HG03571 (cell line): ENCODE measurements around the gene TEDC1.

ENCODE experiments used
- ATAC-seq: cut with Tn5 transposase; IDR thresholded peaks from one replicate; pipeline ENCODE4 v1.9.1; 2021; ENCODE audit not compliant: unreplicated experiment

TEDC1 gene

GRCh38 chr14:105473033-105473676 is 17.9 kb upstream of the TEDC1 start:
- ATAC-seq, result no peak

- no peak for ATAC-seq
Observed at GRCh38 chr14:105473677-105474482, 17.2 kb upstream of the TEDC1 start.

GRCh38 chr14:105474483-105475268 is 16.4 kb upstream of the TEDC1 start, which contains the start of gene CRIP2:
TSS of gene CRIP2 (plus strand) at chr14:105474821. CDS start at chr14:105474863, 42 bp downstream.
- no peak for ATAC-seq

- ATAC-seq, result no peak
Observed at GRCh38 chr14:105475269-105476096, 15.6 kb upstream of the TEDC1 start.

DNA sequence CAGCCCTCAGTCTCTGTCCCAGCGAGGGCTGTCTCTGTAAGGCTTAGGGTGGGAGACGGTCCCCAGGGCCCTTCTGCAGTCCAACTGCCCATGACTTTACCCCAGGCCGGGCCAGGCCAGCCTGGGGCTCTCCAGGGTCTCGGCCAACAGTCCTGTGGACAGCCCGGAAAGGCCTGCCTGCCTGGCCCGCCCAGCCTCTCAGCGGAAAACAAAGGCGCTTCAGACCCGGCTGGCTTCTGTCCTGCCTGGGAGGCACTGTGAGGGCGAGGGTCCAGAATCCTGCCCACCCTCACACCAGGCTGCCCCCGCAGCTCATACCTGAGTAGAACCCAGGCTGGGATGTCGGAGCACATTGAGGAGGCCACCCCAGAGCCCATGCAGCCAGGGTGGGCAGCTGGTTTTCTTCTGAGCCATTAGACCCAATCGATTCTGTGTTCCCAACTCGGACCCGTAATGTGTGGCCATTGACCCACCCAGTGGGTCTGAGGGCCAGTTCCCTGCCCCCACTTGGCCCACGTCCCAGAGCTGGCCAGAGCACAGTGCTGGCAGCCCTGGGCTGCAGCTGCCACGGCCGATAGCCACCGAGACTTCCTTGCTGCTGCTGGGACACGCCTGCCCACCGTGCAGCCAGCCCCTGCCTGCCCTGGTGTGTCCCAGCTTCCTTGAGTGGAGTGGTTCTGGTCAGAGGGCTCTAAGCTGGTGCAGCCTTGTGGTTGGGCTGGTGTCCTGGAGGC is 14.8 kb upstream of the TEDC1 start:
- no peak for ATAC-seq

DNA sequence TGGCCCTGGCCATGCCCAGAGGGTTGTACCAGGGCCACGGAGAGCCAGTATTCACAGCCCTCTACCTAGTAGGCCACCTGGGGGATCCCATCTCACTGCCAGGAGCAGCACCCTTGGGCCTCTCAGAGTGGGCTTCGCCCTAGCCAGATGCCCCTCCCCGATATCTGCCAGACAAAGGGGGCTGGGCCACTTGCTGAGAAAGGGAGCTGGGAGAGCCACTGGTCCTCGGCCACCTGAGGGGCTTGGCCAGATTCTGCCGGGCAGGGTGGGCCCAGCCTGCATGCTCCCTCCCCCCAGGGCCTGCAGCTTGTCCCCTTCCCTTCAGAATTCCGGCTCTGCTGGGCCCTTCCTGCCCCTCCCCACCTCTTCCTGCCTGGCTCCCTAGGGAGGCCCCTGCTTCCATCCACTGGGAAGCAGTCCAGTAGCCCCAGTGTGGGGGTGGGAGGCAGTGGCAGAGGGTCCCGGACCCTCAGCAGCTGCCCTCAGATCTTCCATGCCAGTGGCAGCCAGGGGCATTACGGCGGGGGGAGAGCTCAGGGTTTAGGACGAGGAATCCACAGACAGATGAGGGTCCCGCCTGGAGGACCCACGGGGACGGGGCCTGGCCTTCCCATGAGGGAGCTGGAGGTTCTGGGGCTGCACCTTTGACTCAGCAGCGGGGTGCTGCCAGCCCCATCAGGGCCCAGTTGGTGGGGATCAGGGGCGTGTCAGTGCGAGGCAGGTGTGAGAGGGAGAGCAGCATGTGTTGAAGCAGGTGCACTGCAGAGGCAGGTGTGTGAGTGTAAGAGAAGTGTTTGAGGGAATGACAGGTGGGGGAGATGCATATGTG is 14.0 kb upstream of the TEDC1 start:
- no peak for ATAC-seq

- no peak for ATAC-seq
Observed at GRCh38 chr14:105477660-105478397, 13.2 kb upstream of the TEDC1 start.

- no peak for ATAC-seq
Observed at GRCh38 chr14:105478398-105479251, 12.4 kb upstream of the TEDC1 start.

DNA sequence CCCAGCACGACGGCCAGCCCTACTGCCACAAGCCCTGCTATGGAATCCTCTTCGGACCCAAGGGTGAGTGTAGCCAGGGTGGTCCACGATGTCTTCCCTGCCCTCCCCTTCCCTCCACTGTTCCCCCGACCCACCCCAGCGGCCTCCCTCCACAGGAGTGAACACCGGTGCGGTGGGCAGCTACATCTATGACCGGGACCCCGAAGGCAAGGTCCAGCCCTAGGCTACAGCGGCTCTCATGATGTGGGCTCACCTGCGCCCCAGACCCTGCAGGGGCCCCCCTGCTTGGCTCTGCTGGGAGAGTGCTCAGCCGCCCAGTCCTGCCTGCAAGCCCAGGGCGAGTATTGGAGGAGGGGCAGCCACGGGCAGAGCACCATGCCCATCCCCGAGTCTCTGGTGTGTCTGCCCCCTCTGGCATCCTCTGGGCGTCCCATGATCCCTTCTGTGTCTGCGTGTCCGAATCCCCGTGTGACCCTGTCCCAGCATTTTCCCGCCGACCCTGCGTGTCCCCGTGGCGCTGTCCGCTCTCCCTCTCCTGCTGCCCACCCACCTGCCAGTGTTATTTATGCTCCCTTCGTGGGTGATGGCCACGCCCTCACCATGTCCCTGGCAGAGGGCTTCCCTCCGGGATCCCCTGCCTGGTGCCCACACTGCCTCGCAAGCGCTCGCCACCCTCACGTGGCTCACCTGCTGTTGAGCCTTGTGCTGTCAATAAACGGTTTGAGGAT is 11.5 kb upstream of the TEDC1 start:
- ATAC-seq, result no peak

DNA sequence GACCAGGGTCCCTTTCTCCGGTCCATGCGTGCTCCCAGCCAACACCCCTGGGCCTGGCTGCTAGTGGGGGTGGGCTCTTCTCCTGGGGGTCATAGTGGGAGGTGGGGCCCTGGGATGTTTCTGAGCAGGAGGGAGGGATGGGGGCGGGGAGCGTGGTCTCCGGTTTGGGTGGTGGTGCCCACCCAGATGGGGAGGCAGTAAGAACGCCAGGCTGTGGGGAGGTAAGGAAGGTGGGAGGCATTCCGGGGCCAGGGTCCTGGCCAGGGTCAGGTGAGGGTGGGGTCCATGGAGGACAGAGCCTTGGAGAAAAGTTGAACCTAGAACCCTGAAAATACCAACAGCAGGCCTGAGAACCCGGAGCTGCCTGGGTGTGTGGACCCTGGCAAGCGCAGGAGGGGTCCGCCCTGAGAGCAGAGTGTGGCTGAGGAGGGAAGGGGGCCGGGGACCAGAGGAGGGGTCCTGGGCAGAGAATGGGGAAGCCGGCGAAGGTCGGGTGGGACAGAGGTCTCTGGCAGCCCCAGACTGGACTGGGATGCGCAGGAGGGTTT is 10.8 kb upstream of the TEDC1 start:
- ATAC-seq, result no peak

- ATAC-seq, result peak; percentile 38
Observed at GRCh38 chr14:105480807-105481801, 9.9 kb upstream of the TEDC1 start.

- no peak for ATAC-seq
Observed at GRCh38 chr14:105481886-105482457, 9.1 kb upstream of the TEDC1 start.

- no peak for ATAC-seq
Observed at GRCh38 chr14:105482486-105483110, 8.4 kb upstream of the TEDC1 start.

DNA sequence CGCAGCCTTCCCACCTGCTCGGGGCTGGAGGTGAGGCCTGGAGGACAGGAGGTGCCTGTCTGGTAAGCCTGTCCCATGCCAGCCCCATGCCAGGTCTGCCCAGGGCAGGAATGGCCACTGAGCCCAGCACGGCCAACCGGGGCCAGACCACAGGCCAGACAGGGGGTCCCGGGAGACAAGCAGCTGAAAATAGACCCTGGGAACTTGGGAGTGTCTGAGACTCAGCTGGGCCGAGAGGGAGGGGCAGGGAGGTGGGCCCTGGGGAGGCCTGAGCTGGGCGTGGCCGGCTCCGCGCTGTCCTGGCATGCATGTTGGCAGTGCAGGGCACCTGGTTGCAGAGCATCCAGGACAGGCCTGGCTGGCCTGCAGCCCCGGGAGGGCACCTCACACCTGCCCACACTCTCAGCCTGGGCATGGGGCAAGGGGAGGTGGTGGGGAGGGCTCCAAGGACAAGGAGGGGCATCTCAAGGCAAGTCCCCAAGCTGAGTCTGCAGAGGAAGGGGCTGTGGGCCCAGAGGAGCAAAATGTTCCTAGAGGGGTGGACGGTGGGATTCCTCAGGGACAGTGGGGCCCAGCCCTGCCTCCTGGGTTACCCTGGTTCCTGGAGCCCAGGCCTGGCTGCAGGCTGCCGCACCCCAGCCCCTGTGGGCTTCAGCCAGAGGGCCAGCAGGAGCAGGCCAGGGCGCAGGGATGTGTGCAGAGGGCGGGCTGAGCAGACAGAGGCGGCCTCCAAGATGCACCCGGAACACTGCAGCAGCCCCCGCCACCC is 7.6 kb upstream of the TEDC1 start:
- ATAC-seq, result no peak
